Effector memory CD4-positive, alpha-beta T cell (primary cell): Measurements from ENCODE around the gene BCL2L15.

Experiments used
- DNase-seq, 3 donors: peaks; one replicate each; pipeline ENCODE4 v3.0.0-alpha.2; 2020
- H3K27ac ChIP-seq: 2 replicates; pipeline ENCODE4 v1.7.0; 2013; ENCODE audit warnings: mild to moderate bottlenecking, low read length, moderate library complexity; ENCODE audit not compliant: insufficient read depth, poor library complexity, severe bottlenecking
- H3K27me3 ChIP-seq: replicated peaks from 2 replicates; pipeline ENCODE4 v1.7.0; 2013; ENCODE audit warnings: mild to moderate bottlenecking, low read length; ENCODE audit not compliant: insufficient read depth, control insufficient read depth, poor library complexity, severe bottlenecking
- H3K36me3 ChIP-seq: 2 replicates; pipeline ENCODE4 v1.7.0; 2013; ENCODE audit warnings: mild to moderate bottlenecking, low read length, moderate library complexity; ENCODE audit not compliant: control insufficient read depth, insufficient read depth
- H3K4me1 ChIP-seq: 2 replicates; pipeline ENCODE4 v1.7.0; 2013; ENCODE audit warnings: low read length, mild to moderate bottlenecking; ENCODE audit not compliant: control insufficient read depth, insufficient read depth, poor library complexity, severe bottlenecking
- H3K4me3 ChIP-seq: 2 replicates; pipeline ENCODE4 v1.7.0; 2013; ENCODE audit warnings: low read length, low read depth, mild to moderate bottlenecking; ENCODE audit not compliant: insufficient read depth, poor library complexity, severe bottlenecking
- H3K9me3 ChIP-seq: 2 replicates; pipeline ENCODE4 v1.7.0; 2013; ENCODE audit warnings: mild to moderate bottlenecking, low read length, moderate library complexity; ENCODE audit not compliant: control insufficient read depth

The BCL2L15 gene

DNA sequence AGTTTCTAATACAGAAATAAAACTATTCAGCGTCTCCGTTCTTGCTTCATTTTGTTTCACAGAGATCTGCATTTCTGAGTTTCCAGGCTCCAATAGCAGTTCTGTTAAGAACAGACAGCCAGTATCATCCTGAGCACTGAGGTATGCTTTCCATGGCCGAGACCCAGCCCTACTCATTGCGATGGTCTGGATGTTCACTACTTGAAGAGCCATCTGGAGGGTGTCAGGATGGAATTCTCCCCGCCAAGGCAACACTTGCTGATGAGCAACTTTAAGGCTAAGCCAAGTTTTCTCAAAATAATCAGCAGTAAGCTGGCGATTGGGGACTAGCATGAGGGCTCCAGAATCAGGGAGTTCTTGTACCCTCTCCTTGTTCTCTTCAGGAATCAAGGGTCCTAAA is 7.7 kb upstream of the BCL2L15 start:
- no peak overlapping the region for H3K27ac ChIP-seq
- DNase-seq: no peak
- H3K9me3 ChIP-seq: no peaks in the 10 kb centered on the region
- H3K27me3 ChIP-seq: no peaks in the 10 kb centered on the region
- no peak overlapping the region for H3K4me3 ChIP-seq
- no peaks in the 10 kb centered on the region for H3K4me1 ChIP-seq
- H3K36me3 ChIP-seq: peaks cover 52% of the 10 kb centered on the region

DNA sequence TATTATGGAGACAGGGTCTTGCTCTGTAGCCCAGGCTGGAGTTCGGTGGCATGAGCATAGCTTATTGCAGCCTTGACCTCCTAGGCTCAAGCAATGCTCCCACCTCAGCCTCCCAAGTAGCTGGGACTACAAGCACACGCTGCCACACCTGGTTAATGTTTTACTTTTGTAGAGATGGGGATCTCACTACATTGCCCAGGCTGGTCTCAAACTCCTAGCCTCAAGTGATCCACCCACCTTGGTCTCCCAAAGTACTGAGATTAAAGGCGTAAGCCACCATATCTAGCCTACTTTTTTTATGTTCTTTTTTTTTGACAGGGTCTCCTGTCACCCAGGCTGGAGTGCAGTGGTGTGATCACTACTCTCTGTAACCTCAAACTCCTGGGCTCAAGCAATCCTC is 5.9 kb upstream of the BCL2L15 start:
- Histone ChIP-seq H3K9me3 (no peaks in the 10 kb centered on the region), H3K4me1 (no peaks in the 10 kb centered on the region), H3K36me3 (peaks cover 41% of the 10 kb centered on the region), H3K27me3 (no peaks in the 10 kb centered on the region), H3K4me3 (no peak overlapping the region), H3K27ac (no peak overlapping the region)
- no peak for DNase-seq

DNA sequence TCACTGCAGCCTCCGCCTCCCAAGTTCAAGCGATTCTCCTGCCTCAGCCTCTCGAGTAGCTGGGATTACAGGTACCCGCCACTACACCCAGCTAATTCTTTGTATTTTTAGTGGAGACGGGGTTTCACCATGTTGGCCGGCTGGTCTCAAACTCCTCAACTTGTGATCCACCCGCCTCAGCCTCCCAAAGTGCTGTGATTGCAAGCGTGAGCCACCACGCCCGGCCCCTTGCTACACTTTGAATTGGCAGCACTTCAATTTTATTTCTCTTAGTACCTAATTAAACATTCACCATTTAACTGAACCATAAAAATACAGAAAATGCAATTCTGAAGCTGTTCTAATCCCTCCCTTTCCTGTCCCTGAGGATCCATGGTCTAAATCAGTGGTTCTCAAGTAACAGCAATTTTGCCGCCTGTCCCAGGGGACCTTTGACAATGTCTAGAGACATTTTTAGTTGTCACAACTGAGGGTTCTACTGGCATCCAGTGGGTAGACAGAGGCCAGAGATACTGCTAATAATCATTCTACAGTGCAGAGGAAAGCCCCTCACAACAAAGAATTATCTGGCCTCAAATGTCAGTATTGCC is 4.3 kb upstream of the BCL2L15 start:
- H3K36me3 ChIP-seq: peaks cover 27% of the 10 kb centered on the region
- no peaks in the 10 kb centered on the region for H3K9me3 ChIP-seq
- H3K27ac ChIP-seq: no peak overlapping the region
- DNase-seq: no peak
- no peak overlapping the region for H3K4me3 ChIP-seq
- no peaks in the 10 kb centered on the region for H3K27me3 ChIP-seq
- peaks cover 13% of the 10 kb centered on the region for H3K4me1 ChIP-seq

DNA sequence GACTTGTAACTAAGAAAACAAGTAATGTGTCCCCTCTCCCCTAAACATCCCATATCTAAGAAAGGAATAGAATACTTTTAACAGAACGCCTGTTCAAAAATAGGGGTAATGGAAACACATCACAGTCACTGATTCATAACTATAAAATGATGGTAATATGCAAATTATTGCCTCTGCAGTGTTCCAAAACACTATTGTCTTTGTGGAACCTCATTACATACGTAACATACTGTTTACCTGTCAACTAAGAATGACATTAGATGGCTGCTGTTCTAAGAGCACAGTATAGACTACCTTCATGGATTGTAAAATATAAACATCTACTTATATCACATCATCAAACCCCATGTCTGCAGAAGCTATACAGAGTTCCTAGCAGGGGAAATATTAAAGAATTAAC is 3.4 kb upstream of the BCL2L15 start:
- no peak overlapping the region for H3K27ac ChIP-seq
- peaks cover 13% of the 10 kb centered on the region for H3K4me1 ChIP-seq
- H3K4me3 ChIP-seq: no peak overlapping the region
- no peak for DNase-seq
- peaks cover 18% of the 10 kb centered on the region for H3K36me3 ChIP-seq
- H3K9me3 ChIP-seq: no peaks in the 10 kb centered on the region
- H3K27me3 ChIP-seq: no peaks in the 10 kb centered on the region

DNA sequence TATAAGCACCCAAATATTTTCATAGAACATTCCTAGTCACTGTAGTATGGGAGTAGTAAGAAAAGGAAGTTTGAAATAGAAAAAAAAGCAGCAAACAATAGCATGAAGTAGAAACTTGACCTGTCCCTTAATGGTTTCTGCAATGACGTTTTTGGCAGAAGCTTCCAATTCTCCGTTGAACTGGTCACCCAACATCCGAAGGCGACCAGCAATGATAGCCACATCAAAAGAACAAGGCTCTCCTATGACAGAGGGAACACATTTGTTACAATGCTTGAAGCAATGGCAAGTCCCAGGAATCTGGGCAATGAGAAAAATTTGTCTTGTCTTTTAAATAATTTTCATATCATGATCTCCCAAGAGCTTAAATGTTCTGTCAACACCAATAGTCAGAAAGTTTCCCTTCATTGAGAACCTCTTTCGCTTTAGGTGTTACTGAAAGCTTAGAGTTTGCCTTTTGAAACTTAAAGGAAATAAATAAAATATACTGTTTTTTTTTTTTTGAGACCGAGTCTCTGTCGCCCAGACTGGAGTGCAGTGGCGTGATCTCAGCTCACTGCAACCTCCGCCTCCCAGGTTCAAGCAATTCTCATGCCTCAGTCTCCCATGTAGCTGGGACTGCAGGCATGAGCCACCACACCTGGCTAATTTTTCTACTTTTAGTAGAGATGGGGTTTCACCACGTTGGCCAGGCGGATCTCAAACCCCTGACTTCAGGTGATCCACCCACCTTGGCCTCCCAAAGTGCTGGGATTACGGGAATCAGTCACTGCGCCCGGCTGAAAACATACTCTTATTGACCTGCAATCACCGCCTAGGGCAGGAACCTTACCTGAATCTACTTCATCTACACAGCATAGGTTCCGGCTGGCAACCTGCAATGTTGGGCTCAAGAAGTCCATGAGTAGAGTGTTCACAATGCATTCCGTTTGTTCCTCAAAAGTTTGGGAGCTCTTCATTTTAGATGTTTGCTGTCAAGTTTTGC is 672 bp downstream of the BCL2L15 start:
- Histone ChIP-seq H3K4me1 (peaks cover 13% of the 10 kb centered on the region), H3K36me3 (no peaks in the 10 kb centered on the region), H3K27me3 (no peaks in the 10 kb centered on the region), H3K9me3 (no peaks in the 10 kb centered on the region), H3K27ac (no peak overlapping the region), H3K4me3 (no peak overlapping the region)
- no peak for DNase-seq

DNA sequence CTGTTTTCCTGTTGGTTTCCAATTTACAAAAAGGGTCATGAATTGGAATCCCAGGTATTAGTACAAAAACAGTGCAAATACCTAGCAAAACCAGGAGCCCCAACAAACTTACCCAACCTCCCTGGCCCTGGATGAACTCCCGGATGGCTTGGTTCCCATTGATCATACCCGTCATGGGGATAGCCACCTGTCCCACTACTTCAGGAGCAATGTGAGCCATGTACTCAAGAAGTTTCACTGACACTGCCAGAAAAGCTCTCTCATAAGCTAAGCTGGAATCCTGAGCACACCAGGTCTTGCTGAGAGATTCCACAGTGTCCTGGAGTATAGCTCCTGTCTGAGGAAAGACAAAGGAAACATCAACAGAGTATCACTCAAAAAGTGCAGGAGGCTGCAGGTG is 5.7 kb downstream of the BCL2L15 start:
- Histone ChIP-seq H3K9me3 (no peaks in the 10 kb centered on the region), H3K4me3 (no peak overlapping the region), H3K36me3 (no peaks in the 10 kb centered on the region), H3K4me1 (peaks cover 12% of the 10 kb centered on the region), H3K27me3 (no peaks in the 10 kb centered on the region), H3K27ac (no peak overlapping the region)
- DNase-seq: no peak

DNA sequence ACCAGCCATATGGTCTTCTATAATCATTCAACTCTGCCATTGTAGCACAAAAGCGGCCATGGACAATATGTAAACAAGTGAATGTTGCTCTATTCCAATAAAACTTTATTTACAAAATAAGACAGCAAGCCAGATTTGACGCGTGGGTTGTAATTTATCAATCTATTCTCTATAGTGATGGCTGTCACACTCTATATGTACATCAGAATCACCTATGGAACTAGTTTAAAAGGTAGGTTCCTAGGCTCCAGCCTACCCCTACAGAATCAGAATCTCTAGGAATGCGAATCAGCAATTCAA is 7.7 kb downstream of the BCL2L15 start:
- peaks cover 15% of the 10 kb centered on the region for H3K4me1 ChIP-seq
- no peaks in the 10 kb centered on the region for H3K36me3 ChIP-seq
- H3K27me3 ChIP-seq: no peaks in the 10 kb centered on the region
- H3K4me3 ChIP-seq: no peak overlapping the region
- H3K9me3 ChIP-seq: no peaks in the 10 kb centered on the region
- DNase-seq: no peak
- no peak overlapping the region for H3K27ac ChIP-seq

DNA sequence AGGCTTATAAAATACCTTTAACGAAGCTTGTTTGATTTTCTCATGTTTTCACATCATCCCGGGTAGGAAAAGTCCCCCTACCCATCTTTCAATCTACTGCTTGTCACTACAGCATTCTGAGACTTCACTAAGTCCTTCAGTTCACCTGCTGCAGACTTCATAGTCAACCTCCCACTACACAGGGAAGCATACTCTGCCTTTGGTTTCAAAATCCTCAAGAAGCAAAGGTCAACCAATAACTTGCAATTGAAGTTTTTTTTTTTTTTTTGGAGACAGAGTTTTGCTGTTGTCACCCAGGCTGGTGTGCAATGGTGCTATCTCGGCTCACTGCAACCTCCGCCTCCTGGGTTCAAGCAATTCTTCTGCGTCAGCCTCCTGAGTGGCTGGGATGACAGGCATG is 11.2 kb downstream of the BCL2L15 start:
- no peaks in the 10 kb centered on the region for H3K36me3 ChIP-seq
- H3K27ac ChIP-seq: no peak overlapping the region
- H3K4me3 ChIP-seq: no peak overlapping the region
- H3K4me1 ChIP-seq: peaks cover 37% of the 10 kb centered on the region
- DNase-seq: no peak
- no peaks in the 10 kb centered on the region for H3K9me3 ChIP-seq
- H3K27me3 ChIP-seq: no peaks in the 10 kb centered on the region

DNA sequence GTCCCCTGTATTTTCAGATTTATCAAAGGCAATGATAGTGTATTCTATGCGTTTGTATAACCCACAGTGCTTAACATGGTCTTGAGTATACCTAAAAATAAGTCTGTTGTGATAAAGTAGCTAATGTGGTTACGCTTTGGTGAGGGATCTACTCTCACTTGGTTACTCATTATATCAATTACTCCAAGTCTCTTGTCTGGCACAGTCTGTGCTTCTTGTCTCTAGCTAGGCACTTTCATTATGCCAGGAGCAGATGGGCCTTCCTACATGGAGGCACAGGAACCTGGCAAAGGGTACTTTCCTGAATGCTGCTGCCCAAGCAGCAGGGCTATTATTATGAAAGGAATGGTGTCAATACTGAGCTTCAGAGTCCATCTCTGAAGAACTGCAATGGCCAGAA is 11.7 kb downstream of the BCL2L15 start:
- no peaks in the 10 kb centered on the region for H3K9me3 ChIP-seq
- H3K4me1 ChIP-seq: peaks cover 38% of the 10 kb centered on the region
- no peaks in the 10 kb centered on the region for H3K27me3 ChIP-seq
- H3K27ac ChIP-seq: no peak overlapping the region
- no peak for DNase-seq
- no peaks in the 10 kb centered on the region for H3K36me3 ChIP-seq
- H3K4me3 ChIP-seq: no peak overlapping the region

DNA sequence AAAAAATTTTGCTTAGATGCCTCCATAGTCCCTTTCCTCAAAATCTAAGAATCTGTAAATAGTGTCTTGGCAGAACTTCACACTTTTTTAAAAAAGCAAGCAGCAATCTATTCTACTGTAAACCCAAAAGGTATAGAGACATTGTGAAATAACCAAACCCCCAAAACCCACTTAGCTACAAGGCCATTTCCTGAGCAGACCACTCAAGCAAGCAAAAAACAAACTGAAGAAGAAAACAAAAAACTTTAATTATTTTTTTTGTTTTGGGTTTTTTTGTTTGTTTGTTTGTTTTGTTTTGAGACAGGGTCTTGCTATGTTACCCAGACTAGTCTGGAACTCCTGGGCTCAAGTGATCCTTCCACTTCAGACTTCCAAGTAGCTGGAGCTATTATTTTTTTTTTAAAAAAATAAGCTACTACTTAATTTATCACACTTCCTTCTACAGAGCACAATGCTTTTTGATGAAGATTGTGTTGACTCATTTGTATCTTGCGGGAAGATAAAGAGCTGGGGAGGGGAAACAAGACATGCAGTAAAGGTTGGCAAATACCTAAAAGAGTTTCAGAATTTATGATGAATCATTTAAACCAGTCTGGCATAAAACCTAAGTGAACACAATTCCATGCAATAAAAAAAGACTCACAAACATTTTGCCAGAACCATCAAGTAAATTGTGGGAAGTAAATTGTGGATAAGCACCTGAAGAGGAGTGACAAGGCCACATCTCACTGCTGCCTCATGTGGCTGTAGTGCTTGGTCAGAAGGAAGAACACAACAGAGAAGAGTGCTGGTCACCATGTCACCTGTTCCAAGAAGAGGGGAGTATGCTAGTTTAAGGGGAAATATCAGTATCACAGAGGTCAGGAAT is 13.1 kb downstream of the BCL2L15 start:
- no peak overlapping the region for H3K4me3 ChIP-seq
- DNase-seq: no peak
- no peaks in the 10 kb centered on the region for H3K27me3 ChIP-seq
- no peaks in the 10 kb centered on the region for H3K9me3 ChIP-seq
- H3K4me1 ChIP-seq: peaks cover 36% of the 10 kb centered on the region
- H3K36me3 ChIP-seq: no peaks in the 10 kb centered on the region
- H3K27ac ChIP-seq: no peak overlapping the region
